HG03520 (cell line): ENCODE measurements around the gene TPI1.

Experiments
- ATAC-seq: cut with Tn5 transposase; IDR thresholded peaks from one replicate; pipeline ENCODE4 v1.9.1; 2021; ENCODE audit warnings: mild to moderate bottlenecking, moderate library complexity; ENCODE audit not compliant: unreplicated experiment

Gene TPI1

DNA sequence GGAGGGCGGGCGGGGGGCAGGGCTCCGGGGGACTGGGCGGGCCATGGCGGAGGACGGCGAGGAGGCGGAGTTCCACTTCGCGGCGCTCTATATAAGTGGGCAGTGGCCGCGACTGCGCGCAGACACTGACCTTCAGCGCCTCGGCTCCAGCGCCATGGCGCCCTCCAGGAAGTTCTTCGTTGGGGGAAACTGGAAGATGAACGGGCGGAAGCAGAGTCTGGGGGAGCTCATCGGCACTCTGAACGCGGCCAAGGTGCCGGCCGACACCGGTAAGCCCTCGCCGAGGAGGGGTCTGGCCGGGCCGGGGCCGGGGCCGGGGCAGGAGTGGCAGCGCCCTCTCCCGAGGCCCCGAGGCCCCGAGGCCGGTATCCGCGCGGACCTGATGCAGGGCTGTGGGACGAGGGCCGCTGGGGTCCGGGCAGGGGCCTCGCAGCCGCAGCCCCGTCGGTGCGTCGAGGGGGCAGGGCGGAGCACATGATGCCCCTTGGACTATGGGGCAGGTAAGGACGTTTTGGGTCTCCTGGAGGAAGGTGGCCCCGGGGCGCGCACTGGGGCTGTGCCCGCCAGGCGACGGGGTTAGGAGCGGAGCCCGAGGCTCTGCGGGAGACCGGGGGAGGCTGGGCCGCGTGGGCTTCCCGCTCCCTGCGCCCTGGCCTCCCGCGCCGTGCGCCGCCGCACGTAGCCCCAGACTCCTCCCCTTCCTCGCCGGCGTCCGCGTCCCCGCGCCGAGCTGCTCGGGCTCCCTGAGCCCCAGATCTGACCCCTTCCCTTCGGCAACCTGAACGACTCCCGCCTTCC is at the start of gene TPI1:
Gene TPI1, plus strand, starts transcription at position 119 of the 798 bp plus-strand sequence. Its CDS starts 36 bp downstream, at position 155.
- ATAC-seq = peak; percentile 54

DNA sequence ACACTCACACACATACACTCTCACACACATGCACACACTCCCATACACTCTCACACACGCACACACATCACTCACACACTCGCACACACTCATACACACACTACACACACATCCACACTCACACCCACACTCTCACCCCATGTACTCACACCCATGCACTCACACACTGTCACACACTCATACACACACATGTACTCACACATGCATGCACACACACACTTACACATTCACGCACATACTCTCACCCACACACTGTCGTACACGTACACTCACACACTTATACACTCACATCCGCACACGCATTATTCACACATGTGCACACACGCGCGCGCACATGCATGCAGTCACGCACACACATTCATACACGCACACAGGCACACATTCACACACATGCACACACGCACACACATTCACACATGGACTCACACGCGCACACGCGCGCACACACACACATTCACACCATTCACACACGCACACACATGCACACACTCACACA is 49.6 kb upstream of the TPI1 start:
- ATAC-seq = no peak

DNA sequence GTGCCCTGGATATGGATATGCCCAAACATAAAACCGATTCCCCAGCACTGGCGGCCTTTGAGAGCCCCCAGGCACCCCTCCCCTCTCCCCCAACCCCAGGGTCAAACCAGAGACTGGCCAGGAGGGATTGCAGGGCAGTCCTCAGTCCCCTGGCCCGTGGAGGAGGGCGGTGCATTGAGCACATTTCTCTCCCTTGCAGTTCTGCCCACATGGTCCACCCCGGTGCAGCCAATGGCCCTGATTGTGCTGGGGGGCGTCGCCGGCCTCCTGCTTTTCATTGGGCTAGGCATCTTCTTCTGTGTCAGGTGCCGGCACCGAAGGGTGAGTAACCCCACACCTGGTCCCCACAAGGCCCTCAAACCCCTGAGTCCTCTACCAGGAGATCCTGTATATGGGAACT is 49.1 kb upstream of the TPI1 start:
- no peak for ATAC-seq

DNA sequence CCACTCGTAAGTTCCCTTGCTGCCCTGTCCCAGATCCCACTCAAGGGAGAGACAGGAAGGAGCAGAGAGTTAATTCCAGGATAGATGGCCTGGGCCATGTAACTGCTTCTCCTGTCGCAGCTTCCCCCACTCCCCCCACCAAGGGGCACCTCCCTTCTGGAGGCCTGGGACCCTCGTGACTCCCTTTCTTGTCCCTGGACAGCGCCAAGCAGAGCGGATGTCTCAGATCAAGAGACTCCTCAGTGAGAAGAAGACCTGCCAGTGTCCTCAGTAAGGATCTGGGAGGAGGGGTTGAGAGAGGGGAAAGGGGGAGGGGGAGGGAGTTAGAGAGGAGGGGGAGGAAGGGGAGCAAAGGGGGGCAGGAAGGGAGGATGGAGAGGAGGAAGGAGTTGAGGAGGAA is 48.7 kb upstream of the TPI1 start:
- no peak for ATAC-seq

DNA sequence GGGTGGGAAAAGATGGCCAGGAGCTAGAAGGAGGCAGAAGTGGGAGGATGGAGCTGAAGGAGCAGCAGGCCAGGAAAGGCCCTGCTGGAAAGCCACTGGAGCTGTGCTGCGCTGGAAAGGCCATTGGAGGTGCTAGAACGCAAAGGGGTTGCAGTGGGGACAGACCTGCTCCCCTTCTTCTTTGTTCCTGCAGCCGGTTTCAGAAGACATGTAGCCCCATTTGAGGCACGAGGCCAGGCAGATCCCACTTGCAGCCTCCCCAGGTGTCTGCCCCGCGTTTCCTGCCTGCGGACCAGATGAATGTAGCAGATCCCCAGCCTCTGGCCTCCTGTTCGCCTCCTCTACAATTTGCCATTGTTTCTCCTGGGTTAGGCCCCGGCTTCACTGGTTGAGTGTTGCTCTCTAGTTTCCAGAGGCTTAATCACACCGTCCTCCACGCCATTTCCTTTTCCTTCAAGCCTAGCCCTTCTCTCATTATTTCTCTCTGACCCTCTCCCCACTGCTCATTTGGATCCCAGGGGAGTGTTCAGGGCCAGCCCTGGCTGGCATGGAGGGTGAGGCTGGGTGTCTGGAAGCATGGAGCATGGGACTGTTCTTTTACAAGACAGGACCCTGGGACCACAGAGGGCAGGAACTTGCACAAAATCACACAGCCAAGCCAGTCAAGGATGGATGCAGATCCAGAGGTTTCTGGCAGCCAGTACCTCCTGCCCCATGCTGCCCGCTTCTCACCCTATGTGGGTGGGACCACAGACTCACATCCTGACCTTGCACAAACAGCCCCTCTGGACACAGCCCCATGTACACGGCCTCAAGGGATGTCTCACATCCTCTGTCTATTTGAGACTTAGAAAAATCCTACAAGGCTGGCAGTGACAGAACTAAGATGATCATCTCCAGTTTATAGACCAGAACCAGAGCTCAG is 48.0 kb upstream of the TPI1 start:
- ATAC-seq = no peak

DNA sequence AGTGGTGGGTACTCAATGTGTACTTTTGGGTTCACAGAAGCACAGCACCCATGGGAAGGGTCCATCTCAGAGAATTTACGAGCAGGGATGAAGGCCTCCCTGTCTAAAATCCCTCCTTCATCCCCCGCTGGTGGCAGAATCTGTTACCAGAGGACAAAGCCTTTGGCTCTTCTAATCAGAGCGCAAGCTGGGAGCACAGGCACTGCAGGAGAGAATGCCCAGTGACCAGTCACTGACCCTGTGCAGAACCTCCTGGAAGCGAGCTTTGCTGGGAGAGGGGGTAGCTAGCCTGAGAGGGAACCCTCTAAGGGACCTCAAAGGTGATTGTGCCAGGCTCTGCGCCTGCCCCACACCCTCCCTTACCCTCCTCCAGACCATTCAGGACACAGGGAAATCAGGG is 47.2 kb upstream of the TPI1 start:
- ATAC-seq = no peak

DNA sequence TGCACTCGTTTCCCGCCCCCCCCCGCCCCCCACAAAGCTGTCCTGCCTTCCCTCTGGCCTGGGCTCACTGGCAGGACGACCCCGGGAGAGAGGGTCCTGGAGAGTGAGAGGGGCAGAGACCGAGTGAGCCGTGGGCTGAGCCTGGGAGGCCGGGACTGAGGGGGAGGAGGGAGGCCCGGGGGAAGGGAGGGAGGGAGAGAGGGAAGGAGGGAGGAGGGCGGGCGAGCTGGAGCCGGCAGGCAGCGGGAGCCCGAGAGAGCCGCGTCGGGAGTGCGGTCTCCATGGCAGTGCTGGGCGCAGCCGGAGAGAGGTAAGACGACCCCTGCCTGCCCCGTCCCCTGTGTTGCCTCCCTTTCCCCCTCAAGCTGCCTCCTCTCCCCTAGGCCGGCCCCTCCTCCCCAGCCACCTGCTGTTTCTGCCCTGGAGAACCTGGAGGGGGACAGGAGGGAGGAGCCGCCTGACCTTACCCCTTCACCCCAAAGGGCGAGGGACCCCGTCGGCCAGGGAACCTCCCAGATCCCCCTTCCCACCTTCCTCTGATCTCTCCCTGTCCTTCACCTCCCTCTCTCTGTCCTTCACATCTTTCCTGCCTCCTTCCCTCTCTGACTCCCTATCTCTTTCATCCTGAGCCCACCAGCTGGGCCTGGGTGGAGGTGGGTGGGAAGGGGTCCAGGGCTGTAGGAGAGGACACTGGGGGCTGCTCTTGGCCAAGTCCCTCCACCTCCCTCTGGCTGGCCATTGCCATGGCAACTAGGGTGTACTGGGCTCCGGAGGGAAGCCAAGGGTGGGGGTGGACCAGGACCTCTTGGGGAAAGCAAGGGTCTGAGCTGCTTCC is 45.5 kb upstream of the TPI1 start, which contains the start of gene GPR162:
Gene GPR162, plus strand, starts transcription at position 231 of the 835 bp plus-strand sequence. CDS start 2,078 bp downstream, outside the sequence.
- no peak for ATAC-seq

DNA sequence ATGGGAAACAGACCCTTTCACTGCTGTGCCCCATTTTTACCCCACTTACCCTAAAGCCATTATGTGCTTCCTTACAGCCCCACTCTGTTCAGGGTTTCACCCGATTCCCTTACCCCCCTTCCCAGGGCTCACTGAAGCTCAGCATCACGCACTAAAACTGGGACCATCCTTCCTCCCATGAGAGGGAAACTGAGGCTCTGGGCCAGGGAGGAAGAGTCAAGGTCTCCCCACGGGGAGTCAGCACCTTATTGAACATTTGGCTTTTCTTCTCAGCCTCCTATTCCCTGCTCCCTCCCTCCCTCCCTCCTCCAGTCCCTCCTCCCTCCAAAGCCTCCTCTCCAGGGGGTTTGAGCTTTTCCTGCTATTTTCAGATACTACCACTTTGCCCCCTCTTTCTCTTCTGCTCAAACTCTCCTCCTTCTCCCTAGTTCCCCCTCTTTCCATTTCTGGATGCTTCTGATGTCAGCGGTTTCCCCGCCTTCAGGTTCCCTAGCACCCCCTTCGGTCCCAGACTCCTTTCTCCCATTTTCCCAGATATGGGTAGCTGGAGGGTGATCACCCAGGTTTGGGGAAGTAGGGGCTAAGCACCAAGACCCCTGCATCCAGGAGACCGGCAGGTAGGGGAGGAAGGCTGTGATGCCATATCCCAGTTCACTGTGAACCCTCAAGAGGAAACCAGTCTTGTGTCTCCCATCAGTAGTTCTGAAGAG is 44.8 kb upstream of the TPI1 start:
- ATAC-seq = no peak

DNA sequence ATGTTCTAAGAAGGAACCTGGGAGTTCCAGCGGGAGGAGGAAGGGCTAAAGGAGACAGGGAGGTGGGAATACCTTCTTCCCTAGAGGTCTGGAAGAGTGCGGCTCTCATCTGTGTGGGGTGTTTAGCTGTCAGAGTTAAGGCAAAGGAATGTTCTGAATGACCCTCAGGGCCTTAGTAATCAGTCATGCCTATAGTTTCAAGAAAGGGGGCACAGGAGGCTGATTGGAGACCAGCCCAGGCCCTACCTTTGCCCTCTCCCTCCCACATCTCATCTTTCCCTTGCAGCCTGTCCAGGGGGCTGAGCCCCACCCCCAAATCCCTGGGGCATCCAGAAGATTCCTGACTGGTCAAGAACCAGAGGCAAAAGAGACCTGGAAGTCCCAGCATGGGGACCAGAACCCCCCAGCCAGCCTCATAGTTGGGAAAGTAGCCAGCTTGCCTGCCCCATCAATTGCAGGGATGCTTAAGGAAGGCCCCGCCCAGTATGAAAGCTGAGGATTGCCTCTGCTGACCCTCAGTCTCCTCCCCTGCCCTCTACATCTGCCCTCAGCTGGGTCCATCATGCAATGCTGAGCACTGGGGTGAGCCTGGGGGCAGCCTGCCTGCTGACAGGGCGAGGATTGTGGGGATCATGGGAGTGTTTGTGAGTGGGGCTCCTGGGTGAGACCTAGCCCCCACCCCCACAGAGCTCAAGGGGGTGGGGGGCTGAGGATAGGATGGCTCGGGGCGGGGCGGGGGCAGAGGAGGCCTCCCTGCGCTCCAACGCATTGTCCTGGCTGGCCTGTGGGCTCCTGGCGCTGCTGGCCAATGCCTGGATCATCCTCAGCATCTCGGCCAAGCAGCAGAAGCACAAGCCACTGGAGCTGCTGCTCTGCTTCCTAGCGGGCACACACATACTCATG is 43.9 kb upstream of the TPI1 start:
- no peak for ATAC-seq

DNA sequence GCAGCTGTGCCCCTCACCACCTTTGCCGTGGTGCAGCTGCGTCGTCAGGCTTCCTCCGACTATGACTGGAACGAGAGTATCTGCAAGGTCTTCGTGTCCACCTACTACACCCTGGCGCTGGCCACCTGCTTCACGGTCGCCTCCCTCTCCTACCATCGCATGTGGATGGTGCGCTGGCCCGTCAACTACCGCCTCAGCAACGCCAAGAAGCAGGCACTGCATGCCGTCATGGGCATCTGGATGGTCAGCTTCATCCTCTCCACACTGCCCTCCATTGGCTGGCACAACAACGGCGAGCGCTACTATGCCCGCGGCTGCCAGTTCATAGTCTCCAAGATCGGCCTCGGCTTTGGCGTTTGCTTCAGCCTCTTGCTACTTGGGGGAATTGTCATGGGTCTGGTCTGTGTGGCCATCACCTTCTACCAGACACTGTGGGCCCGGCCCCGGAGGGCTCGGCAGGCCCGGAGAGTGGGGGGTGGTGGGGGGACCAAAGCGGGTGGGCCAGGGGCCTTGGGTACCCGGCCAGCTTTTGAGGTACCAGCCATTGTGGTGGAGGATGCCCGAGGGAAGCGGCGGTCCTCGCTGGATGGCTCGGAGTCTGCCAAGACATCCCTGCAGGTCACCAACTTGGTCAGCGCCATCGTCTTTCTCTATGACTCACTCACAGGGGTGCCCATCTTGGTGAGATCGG is 43.1 kb upstream of the TPI1 start:
- ATAC-seq = no peak

DNA sequence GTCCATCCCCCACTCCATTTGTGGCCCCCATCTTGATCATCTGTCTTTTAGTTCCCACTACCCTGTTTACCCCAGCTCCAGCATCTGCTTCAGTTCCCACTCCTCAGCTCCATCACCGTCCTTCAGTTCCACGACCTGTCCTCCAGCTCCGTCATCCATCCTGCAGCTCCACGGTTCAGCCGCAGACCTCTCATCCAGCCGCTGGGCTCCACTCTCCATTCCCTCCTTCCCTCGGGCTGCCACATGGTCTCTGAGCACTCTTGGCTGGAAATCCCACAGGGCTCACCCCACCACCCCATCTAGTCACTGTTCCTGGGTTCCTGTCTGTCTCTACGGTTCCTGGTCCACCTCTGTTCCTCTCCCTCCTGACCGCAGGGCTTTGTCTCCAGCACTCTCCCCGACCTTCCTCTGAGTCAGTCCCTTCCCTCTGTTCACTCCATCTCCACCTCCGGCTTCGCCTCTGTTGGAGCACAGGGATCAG is 42.4 kb upstream of the TPI1 start:
- ATAC-seq = no peak

DNA sequence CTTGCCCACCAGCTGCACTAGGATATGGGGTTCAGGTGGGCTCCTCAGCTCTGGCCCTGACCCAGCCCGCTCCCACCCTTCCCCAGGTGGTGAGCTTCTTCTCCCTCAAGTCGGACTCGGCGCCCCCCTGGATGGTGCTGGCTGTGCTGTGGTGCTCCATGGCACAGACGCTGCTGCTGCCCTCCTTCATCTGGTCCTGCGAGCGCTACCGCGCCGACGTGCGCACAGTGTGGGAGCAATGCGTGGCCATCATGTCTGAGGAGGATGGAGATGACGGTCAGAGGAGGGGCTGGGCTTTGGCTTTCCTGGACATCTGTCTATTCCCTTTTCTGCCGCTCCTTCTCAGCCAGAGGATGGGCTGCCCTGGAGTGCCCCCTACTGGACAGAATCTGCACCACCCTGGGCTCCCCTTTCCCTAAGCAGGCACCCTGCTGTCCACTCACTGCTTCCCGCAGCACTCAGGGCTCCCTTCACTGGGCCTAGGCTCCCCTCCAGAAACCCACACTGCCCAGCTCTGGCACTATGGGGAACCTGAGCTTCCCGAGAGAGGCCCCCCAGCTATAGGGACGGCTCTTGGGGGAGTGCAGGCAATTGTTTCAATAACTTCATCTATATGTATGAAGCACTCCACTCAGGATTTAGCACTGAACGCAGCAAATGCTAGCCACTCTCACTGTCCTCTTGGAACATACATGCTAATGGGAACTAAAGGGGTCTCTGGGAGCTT is 41.8 kb upstream of the TPI1 start:
- no peak for ATAC-seq

DNA sequence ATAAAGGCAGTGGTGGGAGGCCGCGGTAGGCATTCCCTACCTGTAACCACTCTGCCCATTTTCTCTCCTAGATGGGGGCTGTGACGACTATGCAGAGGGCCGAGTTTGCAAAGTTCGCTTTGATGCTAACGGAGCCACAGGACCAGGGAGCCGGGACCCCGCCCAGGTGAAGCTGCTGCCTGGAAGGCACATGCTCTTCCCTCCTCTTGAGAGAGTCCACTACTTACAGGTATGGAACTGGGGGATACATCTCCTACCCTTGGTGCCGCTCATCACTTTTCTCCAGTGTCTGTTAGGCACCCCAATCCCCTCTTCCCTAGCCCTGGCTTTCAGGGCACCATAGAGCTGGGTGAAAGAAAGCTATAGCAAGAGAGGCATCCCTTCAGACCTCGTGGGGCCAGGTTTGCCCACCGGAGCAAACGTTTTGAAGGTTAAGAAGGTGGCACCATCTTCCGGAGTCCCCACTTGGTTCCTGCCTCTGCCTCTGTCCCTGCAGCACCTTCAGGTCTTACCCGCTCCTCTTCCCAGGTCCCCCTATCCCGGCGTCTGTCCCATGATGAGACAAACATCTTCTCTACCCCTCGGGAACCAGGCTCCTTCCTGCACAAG is 41.1 kb upstream of the TPI1 start:
- no peak for ATAC-seq

DNA sequence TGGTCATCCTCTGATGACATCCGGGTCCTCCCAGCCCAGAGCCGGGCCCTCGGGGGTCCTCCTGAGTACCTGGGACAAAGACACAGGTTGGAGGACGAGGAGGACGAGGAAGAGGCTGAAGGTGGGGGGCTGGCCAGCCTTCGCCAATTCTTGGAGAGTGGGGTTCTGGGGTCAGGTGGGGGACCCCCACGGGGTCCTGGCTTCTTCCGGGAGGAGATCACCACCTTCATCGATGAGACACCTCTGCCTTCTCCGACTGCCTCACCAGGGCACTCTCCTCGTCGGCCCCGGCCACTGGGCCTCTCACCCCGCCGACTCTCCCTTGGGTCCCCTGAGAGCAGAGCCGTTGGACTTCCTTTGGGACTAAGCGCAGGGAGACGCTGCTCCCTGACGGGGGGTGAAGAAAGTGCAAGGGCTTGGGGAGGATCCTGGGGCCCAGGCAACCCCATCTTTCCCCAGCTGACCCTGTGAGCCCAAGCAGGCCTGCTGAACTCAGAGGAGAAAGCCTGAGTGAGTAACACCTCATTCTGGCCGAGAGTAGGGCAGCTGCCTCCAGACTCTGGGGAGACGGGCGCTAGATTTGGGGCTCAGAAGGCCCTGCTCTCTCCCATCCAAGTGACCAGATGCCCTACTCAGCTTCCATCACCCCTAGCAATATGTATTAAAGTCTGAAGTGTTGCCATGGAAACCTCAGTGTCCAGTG is 40.4 kb upstream of the TPI1 start:
- no peak for ATAC-seq

DNA sequence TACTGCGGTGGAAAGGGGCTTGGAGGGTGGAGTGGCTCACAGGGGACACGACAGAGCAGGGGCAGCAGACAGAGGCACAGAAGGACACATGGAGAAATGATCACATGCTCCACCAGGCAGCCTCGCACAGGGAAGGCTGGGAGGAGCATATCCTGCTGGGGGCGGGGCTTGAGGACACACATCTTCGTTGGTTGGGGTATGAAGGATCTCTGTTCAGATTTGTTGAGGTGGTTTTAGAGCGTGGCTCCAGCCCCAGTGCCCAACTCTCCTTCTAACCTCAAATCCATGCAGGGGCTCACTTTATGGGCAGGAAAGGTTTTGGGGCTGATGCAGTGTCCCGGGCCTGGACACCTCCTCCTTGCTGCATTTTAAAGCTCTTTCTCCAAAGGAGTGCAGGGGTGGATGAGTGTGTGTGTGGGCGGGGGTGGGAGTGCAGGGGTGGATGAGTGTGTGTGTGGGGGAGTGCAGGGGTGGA is 39.9 kb upstream of the TPI1 start:
- ATAC-seq = no peak

DNA sequence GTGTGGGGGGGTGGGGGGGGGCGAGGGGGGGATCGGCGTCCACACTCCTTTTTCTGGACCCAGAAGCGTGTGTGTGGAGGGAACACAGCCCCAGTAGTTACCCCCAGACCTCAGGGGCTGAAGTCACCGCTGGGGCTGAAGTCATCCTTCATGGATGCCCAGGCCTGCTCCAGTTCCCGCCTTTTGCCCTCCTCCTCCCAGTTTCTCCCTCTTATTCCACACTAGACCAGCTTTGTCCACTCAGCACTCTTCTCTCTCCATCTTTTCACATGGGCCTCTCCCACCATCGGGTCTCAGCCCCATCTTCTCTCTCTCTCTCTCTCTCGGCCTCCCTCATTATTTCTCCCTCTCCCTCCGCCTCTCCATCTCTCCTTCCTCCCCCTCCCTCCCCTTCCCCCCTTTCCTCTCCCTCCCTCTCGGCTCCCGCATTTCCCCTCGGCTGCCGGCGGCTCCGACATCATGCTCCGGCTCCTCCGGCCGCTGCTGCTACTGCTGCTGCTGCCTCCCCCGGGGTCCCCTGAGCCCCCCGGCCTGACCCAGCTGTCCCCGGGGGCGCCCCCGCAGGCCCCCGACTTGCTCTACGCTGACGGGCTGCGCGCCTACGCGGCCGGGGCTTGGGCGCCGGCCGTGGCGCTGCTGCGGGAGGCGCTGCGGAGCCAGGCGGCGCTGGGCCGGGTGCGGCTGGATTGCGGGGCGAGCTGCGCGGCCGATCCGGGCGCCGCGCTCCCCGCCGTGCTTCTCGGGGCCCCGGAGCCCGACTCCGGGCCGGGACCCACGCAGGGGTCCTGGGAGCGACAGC is 39.1 kb upstream of the TPI1 start, which contains the start of gene P3H3:
Gene P3H3, plus strand, starts transcription at position 426 of the 799 bp plus-strand sequence. Its CDS starts 34 bp downstream, at position 460.
- no peak for ATAC-seq
